ENCODE data around the gene LILRB4.

DNA sequence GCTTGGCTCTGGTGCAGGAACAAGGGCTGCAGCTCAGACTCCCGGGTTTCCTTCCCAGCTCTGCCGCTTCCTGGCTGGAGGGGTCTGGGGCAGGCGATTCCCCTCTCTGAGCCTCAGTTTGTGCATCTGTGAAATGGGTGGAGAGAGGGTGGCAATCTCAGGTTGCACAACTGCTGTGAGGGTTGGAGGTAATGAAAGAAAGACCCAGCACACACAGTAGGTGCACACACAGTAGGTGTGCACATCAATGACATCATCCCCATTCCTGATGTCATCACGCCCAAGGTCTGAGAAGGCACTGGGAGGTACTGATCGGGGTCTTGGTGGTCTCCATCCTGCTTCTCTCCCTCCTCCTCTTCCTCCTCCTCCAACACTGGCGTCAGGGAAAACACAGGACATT, 2.7 kb downstream of the LILRB4 start:
- TF ChIP-seq, protein P1, sequence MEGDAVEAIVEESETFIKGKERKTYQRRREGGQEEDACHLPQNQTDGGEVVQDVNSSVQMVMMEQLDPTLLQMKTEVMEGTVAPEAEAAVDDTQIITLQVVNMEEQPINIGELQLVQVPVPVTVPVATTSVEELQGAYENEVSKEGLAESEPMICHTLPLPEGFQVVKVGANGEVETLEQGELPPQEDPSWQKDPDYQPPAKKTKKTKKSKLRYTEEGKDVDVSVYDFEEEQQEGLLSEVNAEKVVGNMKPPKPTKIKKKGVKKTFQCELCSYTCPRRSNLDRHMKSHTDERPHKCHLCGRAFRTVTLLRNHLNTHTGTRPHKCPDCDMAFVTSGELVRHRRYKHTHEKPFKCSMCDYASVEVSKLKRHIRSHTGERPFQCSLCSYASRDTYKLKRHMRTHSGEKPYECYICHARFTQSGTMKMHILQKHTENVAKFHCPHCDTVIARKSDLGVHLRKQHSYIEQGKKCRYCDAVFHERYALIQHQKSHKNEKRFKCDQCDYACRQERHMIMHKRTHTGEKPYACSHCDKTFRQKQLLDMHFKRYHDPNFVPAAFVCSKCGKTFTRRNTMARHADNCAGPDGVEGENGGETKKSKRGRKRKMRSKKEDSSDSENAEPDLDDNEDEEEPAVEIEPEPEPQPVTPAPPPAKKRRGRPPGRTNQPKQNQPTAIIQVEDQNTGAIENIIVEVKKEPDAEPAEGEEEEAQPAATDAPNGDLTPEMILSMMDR (IDR thresholded peaks at IDR 0.05): no peak
- TF ChIP-seq EP300 (IDR thresholded peaks at IDR 0.05) (no peak), POLR2A (IDR thresholded peaks at IDR 0.05) (no peak)
